HCT116 (cell line): ENCODE measurements around the gene SLC45A2. TPM values are rescaled to one million over a fixed set of nuclear protein-coding genes. Genes with fewer than 3 reads are reported as not detected.

Source experiments
- ATAC-seq: fragments of 200-7000 bp; cut with Tn5 transposase; 2 replicates; pipeline ENCODE4 v1.9.1; 2020; ENCODE audit warnings: mild to moderate bottlenecking, moderate library complexity
- BruUV-seq: library from RNA; stranded (reverse); fragments of 400-500 nt; replicated peaks from 2 replicates; lab custom pipeline; 2021; lab: Mats Ljungman, UMichigan
- CTCF ChIA-PET: fragments of 300-600 bp; sonication (Branson Sonifier 250); formaldehyde crosslinking; loops from one replicate; lab custom pipeline; 2021; ENCODE audit warnings: antibody characterized with exemption; lab: Charles Lee
- POLR2A ChIA-PET: fragments of 300-600, 350-600 bp; sonication (Branson Sonifier 250); formaldehyde crosslinking; loops from one replicate; lab custom pipeline; 2021; ENCODE audit warnings: antibody characterized with exemption; lab: Charles Lee
- RAD21 ChIA-PET, 2 experiments: fragments of 300-600 bp; sonication (Branson Sonifier 250); formaldehyde crosslinking; loops; one replicate each; lab custom pipeline; 2023; ENCODE audit warnings: low total read pairs in 2 of 2; ENCODE audit not compliant: uncharacterized antibody in 2 of 2, unreplicated experiment in 2 of 2, low non-redundant PET in 1 of 2; lab: Charles Lee
- DNase-seq: peaks from one replicate; pipeline ENCODE4 v3.0.0-alpha.2; 2010; ENCODE audit warnings: low read depth, low spot score
- H2AFZ ChIP-seq: fragments of 200-600 bp; shearing (Covaris generic), sonication (generic); 2 replicates; pipeline ENCODE4 v1.6.1; 2017; ENCODE audit warnings: low read depth, mixed run types, mixed read lengths, antibody characterized with exemption, low read length; ENCODE audit not compliant: poor library complexity, severe bottlenecking
- H3K27ac ChIP-seq: 2 replicates; pipeline ENCODE4 v1.5.1; 2012; ENCODE audit warnings: low read depth, low read length
- H3K27me3 ChIP-seq: fragments of 200-600 bp; sonication (generic); 2 replicates; pipeline ENCODE4 v1.6.1; 2016; ENCODE audit warnings: mixed run types, low read length, mixed read lengths; ENCODE audit not compliant: insufficient read depth
- H3K36me3 ChIP-seq, 2 experiments: fragments of 200-500 bp in 1 of 2; fragments of 200-600 bp in 1 of 2; sonication (Bioruptor generic) in 1 of 2; sonication (generic) in 1 of 2; 2 replicates each; pipeline versions ENCODE4 v1.5.1 to v1.6.1; 2014 to 2016; ENCODE audit warnings: low read length in 2 of 2, inconsistent platforms in 1 of 2, mixed read lengths in 1 of 2, mixed run types in 1 of 2; ENCODE audit not compliant: insufficient read depth in 2 of 2, control insufficient read depth in 1 of 2
- H3K4me1 ChIP-seq, 2 experiments: fragments of 200-600 bp in 1 of 2; sonication (generic) in 1 of 2; 2 replicates each; pipeline versions ENCODE4 v1.5.1 to v1.6.1; 2012 to 2017; ENCODE audit warnings: low read length in 2 of 2, inconsistent platforms in 1 of 2, mild to moderate bottlenecking in 1 of 2, mixed read lengths in 1 of 2, mixed run types in 1 of 2, moderate library complexity in 1 of 2; ENCODE audit not compliant: insufficient read depth in 2 of 2, control insufficient read depth in 1 of 2
- H3K4me2 ChIP-seq: fragments of 200-600 bp; sonication (generic); 2 replicates; pipeline ENCODE4 v1.6.1; 2017; ENCODE audit warnings: mixed run types, low read length, mixed read lengths
- H3K4me3 ChIP-seq, 2 experiments: fragments of 200-600 bp in 1 of 2; sonication (generic) in 1 of 2; replicated peaks in 1 of 2; 2 replicates each; pipeline ENCODE4 v1.5.1; 2011 to 2016; ENCODE audit warnings: low read length in 2 of 2, control low read depth in 1 of 2, low read depth in 1 of 2, mild to moderate bottlenecking in 1 of 2, mixed read lengths in 1 of 2, mixed run types in 1 of 2
- H3K79me2 ChIP-seq: fragments of 200-600 bp; sonication (generic); 2 replicates; pipeline ENCODE4 v1.6.1; 2017; ENCODE audit warnings: mild to moderate bottlenecking, mixed run types, low read length, moderate library complexity, mixed read lengths; ENCODE audit not compliant: insufficient read depth
- H3K9ac ChIP-seq: fragments of 200-600 bp; sonication (generic); 2 replicates; pipeline ENCODE4 v1.6.1; 2016; ENCODE audit warnings: low read length, mixed read lengths
- H3K9me2 ChIP-seq: fragments of 200-600 bp; sonication (generic), shearing (Covaris generic); 2 replicates; pipeline ENCODE4 v1.6.1; 2017; ENCODE audit warnings: mixed run types, mild to moderate bottlenecking, moderate library complexity; ENCODE audit not compliant: insufficient read depth
- H3K9me3 ChIP-seq, 2 experiments: fragments of 200-500 bp in 1 of 2; fragments of 200-600 bp in 1 of 2; sonication (Bioruptor generic) in 1 of 2; sonication (generic) in 1 of 2; 2 replicates each; pipeline ENCODE4 v1.6.1; 2014 to 2017; ENCODE audit warnings: low read length in 2 of 2, mixed read lengths in 2 of 2, inconsistent platforms in 1 of 2, low read depth in 1 of 2, mild to moderate bottlenecking in 1 of 2, mixed run types in 1 of 2, moderate library complexity in 1 of 2; ENCODE audit not compliant: control insufficient read depth in 1 of 2, insufficient read depth in 1 of 2
- H4K20me1 ChIP-seq: fragments of 200-600 bp; sonication (generic), shearing (Covaris generic); 2 replicates; pipeline ENCODE4 v1.6.1; 2017; ENCODE audit warnings: mixed run types, mild to moderate bottlenecking, moderate library complexity; ENCODE audit not compliant: insufficient read depth
- CEBPB ChIP-seq: IDR thresholded peaks from 2 replicates; pipeline ENCODE4 v1.6.1; 2012; ENCODE audit warnings: low read depth
- CTCF ChIP-seq, 3 experiments: fragments of 200-600 bp in 1 of 3; sonication (generic) in 1 of 3; IDR thresholded peaks in 2 of 3; conservative IDR thresholded peaks in 1 of 3; 2 replicates each; pipeline ENCODE4 v1.5.1; 2012 to 2017; ENCODE audit warnings: low read depth in 2 of 3, low read length in 2 of 3, antibody characterized with exemption in 1 of 3, borderline replicate concordance in 1 of 3, control low read depth in 1 of 3, mild to moderate bottlenecking in 1 of 3, mixed read lengths in 1 of 3, mixed run types in 1 of 3, moderate library complexity in 1 of 3; ENCODE audit not compliant: insufficient read depth in 1 of 3
- EGR1 ChIP-seq: IDR thresholded peaks from 2 replicates; pipeline ENCODE4 v1.6.1; 2012; ENCODE audit warnings: low read depth
- ELF1 ChIP-seq: IDR thresholded peaks from 2 replicates; pipeline ENCODE4 v1.6.1; 2012; ENCODE audit warnings: low read depth, borderline replicate concordance
- EZH2phosphoT487 ChIP-seq: fragments of 200-600 bp; IDR thresholded peaks from 2 replicates; pipeline ENCODE4 v1.6.1; 2018; ENCODE audit warnings: antibody characterized with exemption, borderline replicate concordance
- FOSL1 ChIP-seq: IDR thresholded peaks from 2 replicates; pipeline ENCODE4 v1.6.1; 2012; ENCODE audit warnings: low read depth
- JUND ChIP-seq: IDR thresholded peaks from 2 replicates; pipeline ENCODE4 v1.6.1; 2012
- MAX ChIP-seq: IDR thresholded peaks from 2 replicates; pipeline ENCODE4 v1.6.1; 2012
- POLR2AphosphoS5 ChIP-seq: IDR thresholded peaks from 2 replicates; pipeline ENCODE4 v1.6.1; 2011; ENCODE audit warnings: mild to moderate bottlenecking, low read depth, low read length, moderate library complexity
- RAD21 ChIP-seq: IDR thresholded peaks from 2 replicates; pipeline ENCODE4 v1.6.1; 2012; ENCODE audit warnings: low read depth, mild to moderate bottlenecking
- SP1 ChIP-seq: IDR thresholded peaks from 2 replicates; pipeline ENCODE4 v1.6.1; 2012; ENCODE audit warnings: low read depth
- ZNF274 ChIP-seq: fragments of 200-500 bp; sonication (Bioruptor generic); IDR thresholded peaks from 2 replicates; pipeline ENCODE4 v1.6.1; 2014; ENCODE audit warnings: mild to moderate bottlenecking, low read depth, low read length, inconsistent platforms
- intact Hi-C: fragments of 100-400 bp; cut with micrococcal nuclease; formaldehyde crosslinking; loops from 2 replicates; pipeline ENCODE4 v1.10.0; 2022
- total RNA-seq: library from RNA; stranded (reverse); gene quantifications from one replicate; pipeline ENCODE4 v1.2.1, GENCODE V29; 2021; ENCODE audit not compliant: unreplicated experiment

The SLC45A2 gene
- total RNA-seq, 1 experiment from 2014 or later = not detected

DNA sequence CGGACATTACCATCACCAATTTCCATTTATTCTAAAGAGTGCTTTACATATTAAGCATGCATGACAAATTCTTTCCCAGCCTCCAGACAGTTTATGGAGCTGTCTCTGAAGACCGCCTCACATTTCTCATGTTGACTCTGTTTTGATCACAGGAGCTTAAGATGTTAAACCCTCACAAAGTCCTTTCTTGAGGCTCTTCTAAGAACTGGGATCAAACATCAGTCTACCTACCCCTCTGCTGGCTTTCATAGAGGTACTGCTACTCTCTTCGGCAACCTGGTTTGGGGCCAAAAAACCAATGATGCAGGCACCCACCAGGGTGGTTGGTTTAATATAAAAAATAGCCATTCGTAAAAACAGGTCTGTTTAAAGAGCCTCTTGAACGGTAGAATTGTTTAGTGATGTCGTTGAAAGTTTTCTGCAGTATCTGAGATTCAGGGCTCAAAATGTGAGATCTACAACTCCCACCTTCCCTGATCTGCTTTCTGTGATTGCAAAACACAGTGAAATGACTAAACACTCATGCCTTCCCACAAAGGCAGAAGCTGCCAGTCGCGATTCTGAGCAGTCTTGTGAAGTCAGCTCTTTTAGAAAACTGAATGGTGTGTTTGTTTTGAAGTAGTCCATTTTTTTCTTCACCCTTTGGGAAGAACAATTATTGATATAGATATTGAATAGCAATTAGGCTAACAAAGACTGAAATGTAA lies 44.8 kb downstream of the SLC45A2 start:
- Histone ChIP-seq H2AFZ (no peak overlapping the region), H3K4me3 (no peak overlapping the region), H3K9me3 (no peaks in the 10 kb centered on the region), H3K9me2 (no peaks in the 10 kb centered on the region), H4K20me1 (no peaks in the 10 kb centered on the region), H3K9ac (no peak overlapping the region), H3K27ac (no peak overlapping the region), H3K27me3 (peaks cover 42% of the 10 kb centered on the region), H3K36me3 (no peaks in the 10 kb centered on the region), H3K4me2 (no peak overlapping the region), H3K4me1 (no peaks in the 10 kb centered on the region), H3K79me2 (no peaks in the 10 kb centered on the region)
- BruUV-seq = no TSS peak
- intact Hi-C loops = no loop called here
- TF ChIP-seq FOSL1 (no peak), JUND (no peak), EZH2phosphoT487 (no peak), ELF1 (no peak), POLR2AphosphoS5 (no peak), CTCF (IDR thresholded peaks at IDR 0.05 in 2 of 3, conservative IDR thresholded peaks at IDR 0.05 in 1 of 3; ENCODE audit: borderline replicate concordance in 1 of 3, insufficient read depth in 1 of 3, low read depth in 2 of 3, low read length in 2 of 3) (no peak), MAX (no peak), CEBPB (no peak), EGR1 (no peak), RAD21 (no peak), ZNF274 (no peak), SP1 (no peak)
- ChIA-PET RAD21 (no interaction called here), CTCF (no interaction called here), POLR2A (no interaction called here)
- no peak for DNase-seq
- no peak for ATAC-seq
